ENCODE results near the gene DNAJC7. TPM values are rescaled to one million over a fixed set of nuclear protein-coding genes. Genes with fewer than 3 reads are reported as not detected.

The DNAJC7 gene
- total RNA-seq, 1 experiment from 2014 or later, result 123 TPM

DNA sequence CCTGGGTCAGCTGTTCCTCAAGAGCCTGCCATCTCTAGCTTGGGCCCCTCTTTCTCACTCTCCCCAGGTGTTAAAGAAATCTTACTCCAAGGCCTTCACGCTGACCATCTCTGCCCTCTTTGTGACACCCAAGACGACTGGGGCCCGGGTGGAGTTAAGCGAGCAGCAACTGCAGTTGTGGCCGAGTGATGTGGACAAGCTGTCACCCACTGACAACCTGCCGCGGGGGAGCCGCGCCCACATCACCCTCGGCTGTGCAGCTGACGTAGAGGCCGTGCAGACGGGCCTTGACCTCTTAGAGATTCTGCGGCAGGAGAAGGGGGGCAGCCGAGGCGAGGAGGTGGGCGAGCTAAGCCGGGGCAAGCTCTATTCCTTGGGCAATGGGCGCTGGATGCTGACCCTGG lies 43.8 kb downstream of the DNAJC7 start:
- no peaks in the 10 kb centered on the region for H3K27me3 ChIP-seq
- peaks cover 81% of the 10 kb centered on the region for H3K36me3 ChIP-seq
- no peak for DNase-seq
- H3K4me3 ChIP-seq, result no peak overlapping the region
- no peaks in the 10 kb centered on the region for H3K9me3 ChIP-seq

DNA sequence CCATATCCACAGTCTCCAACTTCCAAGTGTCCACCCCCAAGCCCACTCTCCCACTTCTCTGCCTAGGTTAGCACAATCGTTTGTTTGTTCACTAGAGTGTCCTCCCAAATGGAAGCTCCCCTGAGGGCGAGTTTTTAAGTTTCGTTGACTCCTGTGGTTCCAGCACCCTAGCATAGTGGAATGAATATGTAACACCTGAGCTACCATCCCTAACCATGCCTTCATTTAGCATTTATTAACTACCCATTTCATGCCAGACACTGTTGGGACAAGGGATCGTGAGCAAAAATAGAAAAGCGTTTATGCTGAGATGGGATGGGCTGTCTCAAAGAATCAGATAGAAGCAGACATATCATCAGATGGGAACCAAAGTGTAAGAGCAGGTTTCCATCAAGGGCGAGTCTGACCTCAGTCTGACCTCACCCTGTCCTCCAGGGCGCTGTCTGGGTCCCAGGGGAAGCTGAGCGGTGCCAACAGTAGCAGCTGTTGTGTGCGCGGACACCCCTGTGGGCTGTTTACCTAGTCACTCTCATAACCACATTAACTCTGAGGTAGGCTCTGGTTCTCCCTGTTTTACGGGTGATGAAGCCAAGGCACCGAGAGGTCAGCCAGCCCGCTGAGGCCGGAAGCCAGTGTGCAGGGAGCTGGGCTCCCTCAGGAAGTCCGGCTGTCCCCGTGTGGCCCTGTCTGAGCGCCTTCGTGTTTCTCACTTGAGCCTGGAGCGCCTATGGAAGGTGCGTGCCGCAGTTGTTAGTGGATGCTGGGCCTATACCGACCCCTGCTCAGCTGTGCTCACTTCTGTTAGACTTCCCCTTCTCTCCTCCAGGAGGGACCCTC lies 44.5 kb downstream of the DNAJC7 start:
- no peak overlapping the region for H3K4me3 ChIP-seq
- no peaks in the 10 kb centered on the region for H3K9me3 ChIP-seq
- H3K36me3 ChIP-seq, result peaks cover 84% of the 10 kb centered on the region
- DNase-seq, result no peak
- H3K27me3 ChIP-seq, result no peaks in the 10 kb centered on the region

DNA sequence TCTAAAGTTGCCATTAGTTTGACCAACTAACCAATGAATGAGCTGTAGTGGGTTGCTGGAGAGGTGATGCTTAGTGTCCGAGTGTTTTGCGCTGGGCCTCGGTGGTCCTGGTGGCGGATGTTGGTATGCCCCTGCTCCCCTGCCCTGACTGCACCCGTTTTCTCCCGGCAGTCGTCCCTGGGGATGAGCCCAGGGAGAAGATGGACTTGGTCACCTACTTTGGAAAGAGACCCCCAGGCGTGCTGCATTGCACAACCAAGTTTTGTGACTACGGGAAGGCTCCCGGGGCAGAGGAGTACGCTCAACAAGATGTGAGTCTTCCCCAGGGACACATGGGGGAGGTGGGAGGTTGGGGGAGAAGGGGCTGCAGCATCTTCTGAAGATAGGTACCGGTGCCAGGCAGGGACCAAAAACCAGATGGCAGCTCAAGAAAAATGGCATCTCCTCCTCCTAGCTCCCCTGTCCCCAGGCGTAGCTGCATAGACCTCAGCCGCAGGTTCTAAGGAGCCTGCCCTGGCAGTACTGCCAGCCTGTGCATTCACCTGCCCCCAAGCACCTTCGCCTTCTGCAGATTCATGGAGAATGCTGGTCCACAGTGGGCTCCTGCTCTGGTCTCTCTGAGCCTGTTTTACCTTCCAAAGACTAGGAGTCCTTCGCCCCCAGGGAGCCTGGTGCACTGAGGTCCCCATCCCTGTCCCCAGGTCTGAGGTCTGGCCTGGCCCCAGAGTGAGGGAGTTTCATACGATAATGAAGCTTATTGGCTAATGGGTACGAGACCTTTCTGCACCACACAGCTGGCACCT lies 45.3 kb downstream of the DNAJC7 start:
- DNase-seq, result no peak

DNA sequence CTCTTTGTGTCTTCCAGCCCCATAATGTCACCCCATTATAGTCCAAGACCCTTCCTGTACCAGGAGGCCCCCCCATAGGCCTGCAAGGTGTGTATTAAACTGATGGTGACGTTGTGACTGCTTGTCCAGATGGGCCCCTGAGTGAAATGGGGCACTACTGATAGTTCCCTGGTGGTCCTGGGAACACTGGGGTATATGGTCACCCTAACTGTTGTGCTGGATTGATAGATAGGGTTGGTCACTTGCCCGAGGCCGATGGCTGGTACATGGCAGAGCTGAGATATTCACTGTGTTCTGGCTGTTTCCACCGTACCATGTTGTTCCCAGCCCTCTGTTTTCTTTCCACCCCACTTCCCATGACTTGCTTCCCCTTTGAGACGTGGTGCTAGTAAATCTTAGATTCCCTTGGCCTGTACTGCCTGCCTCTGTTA lies 46.3 kb downstream of the DNAJC7 start:
- no peaks in the 10 kb centered on the region for H3K9me3 ChIP-seq
- no peak for DNase-seq
- no peak overlapping the region for H3K4me3 ChIP-seq
- H3K27me3 ChIP-seq, result no peaks in the 10 kb centered on the region
- peaks cover 75% of the 10 kb centered on the region for H3K36me3 ChIP-seq

More for the DNA sequence above, 45.3 kb downstream of the DNAJC7 start:
- Histone ChIP-seq H3K4me3 (no peak overlapping the region), H3K27me3 (no peaks in the 10 kb centered on the region), H3K36me3 (peaks cover 83% of the 10 kb centered on the region), H3K9me3 (no peaks in the 10 kb centered on the region)

DNA sequence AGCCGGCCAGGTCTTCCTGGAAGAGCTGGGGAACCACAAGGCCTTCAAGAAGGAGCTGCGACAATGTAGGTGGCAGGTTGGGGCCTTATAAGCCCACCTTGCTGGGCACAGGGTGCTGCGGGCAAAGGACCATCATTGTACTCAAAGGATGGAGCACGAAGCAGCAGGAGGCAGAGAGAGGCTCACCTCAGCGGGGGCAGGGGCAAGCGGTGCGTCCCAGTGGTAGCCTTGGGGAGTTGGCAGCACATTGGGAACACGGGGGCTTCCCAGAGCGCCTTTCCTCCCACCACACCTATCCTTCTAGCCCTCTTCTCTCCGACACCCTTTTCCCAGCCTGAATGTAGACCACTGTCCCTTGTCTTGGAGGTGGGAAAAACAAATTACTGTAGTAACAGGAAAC lies 48.6 kb downstream of the DNAJC7 start:
- Histone ChIP-seq H3K27me3 (no peaks in the 10 kb centered on the region), H3K36me3 (peaks cover 53% of the 10 kb centered on the region), H3K9me3 (no peaks in the 10 kb centered on the region), H3K4me3 (no peak overlapping the region)
- DNase-seq, result no peak

DNA sequence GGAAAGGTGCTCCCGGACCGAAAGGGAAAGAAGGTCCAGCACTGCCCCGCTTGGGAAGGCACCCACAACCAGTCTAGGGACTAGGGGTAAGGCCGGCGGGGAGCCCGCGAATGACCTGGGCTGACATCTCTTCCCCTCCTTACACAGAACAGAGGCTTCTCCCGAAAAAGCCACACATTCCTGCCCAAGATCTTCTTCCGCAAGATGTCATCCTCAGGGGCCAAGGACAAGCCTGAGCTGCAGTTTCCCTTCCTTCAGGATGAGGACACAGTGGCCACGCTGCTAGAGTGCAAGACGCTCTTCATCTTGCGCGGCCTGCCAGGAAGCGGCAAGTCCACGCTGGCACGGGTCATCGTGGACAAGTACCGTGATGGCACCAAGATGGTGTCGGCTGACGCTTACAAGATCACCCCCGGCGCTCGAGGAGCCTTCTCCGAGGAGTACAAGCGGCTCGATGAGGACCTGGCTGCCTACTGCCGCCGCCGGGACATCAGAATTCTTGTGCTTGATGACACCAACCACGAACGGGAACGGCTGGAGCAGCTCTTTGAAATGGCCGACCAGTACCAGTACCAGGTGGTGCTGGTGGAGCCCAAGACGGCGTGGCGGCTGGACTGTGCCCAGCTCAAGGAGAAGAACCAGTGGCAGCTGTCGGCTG lies 49.2 kb downstream of the DNAJC7 start:
- no peaks in the 10 kb centered on the region for H3K27me3 ChIP-seq
- peak overlapping the region; percentile 88 for H3K4me3 ChIP-seq

DNA sequence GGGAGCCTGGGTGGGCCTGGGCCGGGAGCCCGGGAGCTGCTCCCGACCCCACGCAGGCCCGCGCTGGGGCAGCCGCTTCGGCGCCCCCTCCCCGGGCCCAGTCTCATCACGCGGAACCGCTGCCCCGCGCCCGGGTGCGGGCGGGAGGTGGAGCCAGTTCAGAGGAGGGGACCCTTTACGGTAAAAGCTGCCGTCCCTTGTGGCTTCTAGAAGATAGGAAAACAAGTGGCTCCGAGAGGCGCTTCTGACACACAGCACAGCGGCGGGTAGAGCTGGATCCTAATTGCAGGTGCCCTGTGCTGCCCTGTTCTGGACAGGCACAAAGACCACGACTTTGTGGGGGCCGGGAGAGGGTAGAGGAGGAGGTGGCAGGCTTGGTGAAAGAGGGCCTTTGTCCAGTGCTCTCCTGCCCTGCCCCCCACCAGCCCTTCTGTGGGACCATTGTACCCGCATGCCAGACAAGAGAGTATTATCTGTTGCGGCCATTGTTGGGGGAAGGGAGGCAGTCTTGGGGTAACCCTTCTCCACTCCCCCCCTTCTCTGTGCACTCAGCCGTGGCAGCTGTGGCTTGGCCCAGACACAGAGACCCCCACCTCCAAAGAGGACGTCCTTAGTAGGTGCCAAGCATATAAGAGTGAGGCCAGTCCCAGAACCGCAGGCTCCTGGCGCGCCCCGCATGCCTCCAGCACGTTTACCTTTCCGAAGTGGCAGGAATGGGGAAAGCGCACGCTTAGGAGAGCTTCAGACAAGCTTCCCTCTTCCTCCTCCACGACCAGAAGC lies 49.9 kb downstream of the DNAJC7 start:
- Histone ChIP-seq H3K27me3 (no peaks in the 10 kb centered on the region), H3K9me3 (no peaks in the 10 kb centered on the region), H3K4me3 (peak overlapping the region; percentile 88), H3K36me3 (peaks cover 40% of the 10 kb centered on the region)
- DNase-seq, result no peak

More for the DNA sequence above, 49.2 kb downstream of the DNAJC7 start:
- H3K9me3 ChIP-seq, result no peaks in the 10 kb centered on the region
- DNase-seq, result no peak
- peaks cover 47% of the 10 kb centered on the region for H3K36me3 ChIP-seq

DNA sequence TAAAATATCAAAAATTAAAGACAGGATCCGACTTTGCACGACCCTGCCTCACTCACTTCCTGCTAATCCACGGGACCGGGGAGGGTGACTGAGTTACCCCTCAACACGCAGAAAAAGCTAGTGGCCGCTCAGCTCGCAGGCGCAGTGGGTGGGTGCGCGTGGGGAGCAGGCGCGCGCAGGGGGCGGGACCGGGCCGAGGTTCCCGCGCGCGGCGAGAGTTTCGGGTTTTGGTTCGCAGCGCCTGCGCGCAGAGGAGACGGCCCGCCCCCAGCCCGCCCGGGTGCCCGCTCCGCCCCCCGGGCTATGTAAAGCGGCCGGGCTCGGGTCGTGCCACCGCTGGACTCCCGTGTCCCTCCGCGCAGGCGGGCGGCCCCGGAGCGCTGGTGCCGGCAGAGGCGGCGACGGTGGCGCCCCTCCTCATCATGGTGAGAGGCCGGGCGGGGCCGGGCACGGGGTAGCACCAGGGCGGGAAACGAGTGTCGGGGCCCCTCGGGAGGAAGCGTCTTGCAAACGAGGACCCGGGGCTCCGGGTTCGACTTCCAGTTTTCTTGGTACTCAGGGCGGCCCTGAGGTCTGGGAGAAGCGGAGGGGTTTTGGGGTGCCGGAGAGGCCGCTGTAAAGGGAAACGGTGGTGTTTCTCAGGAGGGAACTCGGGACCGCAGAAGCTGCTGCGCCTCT lies 50.6 kb downstream of the DNAJC7 start, which contains the start of gene CNP:
Gene CNP, plus strand, starts transcription at position 333 of the 678 bp plus-strand sequence. Its CDS starts 90 bp downstream, at position 423.
- H3K4me3 ChIP-seq, result peak within 1 kb of the TSS; percentile 88
- H3K9me3 ChIP-seq, result no peaks in the 10 kb centered on the region
- DNase-seq, result peak; percentile 94
- H3K36me3 ChIP-seq, result peaks cover 32% of the 10 kb centered on the region
- no peaks in the 10 kb centered on the region for H3K27me3 ChIP-seq

DNA sequence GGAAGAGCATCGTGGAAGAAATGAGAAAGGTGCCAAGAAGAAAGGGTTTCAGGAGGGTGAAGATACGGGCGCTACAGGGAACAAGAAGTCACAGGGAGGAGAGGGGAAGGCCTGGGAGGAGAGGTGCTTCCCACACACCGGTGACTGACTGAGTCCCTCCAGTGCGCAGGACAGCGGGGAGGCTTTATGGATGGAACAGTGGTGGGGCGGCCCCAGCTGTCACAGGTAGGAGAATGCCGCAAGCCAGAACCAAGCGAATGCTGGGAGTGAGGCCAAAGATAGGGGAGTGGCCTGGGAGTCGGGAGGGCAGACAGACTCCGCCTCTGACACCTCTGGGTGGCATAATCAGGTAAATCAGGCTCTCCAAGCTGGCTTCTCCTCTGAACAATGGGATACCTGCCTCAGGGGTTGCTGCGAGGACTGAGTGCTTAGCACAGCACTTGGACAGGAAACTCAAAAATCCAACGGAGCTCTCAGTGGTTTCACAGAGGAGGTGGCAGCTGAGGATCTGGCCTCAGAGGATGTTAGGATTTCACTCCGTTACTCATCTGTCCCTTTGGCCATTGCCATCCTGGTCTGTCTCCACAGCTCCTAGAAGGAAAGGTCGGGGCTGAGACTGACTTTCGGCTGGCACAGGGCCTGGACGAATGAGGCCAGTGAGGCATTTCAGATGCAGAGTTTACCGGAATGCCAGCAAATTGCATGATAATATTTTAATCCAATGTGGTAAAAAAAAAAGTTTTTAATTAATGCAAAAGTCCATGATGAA lies 51.4 kb downstream of the DNAJC7 start:
- Histone ChIP-seq H3K9me3 (no peaks in the 10 kb centered on the region), H3K27me3 (no peaks in the 10 kb centered on the region), H3K36me3 (peaks cover 27% of the 10 kb centered on the region), H3K4me3 (peak overlapping the region; percentile 88)
- peak; percentile 42 for DNase-seq

DNA sequence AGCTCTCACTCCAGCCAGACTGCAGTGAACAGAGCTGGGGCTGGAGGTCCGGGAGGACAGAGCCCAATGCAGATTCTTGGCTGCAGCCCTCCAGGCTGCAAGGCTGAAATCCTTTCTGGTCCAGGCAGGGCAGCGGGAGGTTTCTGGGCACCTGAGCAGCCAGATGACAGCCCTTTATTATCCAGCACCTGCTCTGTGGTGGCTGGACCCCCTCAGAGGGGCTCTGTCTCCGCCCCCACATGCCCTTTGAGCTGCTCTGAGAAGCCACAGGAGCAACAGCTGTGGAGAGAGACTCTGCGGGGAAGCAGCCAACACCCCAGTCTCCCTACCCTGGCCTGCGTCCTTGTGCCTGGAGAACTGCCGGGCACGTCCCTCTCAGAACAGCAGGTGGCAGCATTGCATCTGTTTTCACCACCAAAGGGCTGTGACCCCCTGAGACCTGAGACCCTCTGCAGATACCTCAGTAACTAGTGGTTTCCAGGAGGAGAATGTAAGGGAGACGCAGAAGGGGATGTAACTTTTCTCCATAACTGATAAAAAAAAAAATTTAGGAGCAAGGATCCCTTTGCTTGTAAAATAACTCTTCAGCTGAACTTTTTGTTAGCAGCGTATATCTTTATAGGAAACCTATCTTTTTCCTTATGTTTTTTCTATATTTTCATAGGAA lies 54.3 kb downstream of the DNAJC7 start:
- Histone ChIP-seq H3K9me3 (no peaks in the 10 kb centered on the region), H3K4me3 (no peak overlapping the region), H3K27me3 (no peaks in the 10 kb centered on the region), H3K36me3 (peaks cover 4% of the 10 kb centered on the region)
- DNase-seq, result peak; percentile 61

DNA sequence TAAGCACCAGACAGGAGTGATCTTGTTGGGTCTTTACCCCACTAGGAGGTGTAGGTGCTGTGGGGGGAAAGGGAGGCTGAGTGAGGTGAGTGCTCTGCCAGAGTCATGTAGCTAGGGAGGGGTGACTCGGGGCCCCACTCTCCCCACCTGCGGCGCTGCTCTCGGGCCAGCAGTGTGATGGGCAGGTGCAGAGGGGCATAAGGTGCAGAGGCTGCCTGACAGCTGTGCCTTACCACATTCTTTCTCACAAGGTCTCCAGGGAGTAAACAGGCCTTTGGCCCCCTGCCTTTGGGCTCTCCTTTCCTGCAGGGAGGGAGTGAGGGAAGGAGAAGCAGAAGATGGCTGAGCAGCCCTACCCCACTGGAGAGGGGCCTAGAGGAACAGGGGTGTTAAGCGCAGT lies 55.1 kb downstream of the DNAJC7 start:
- no peak overlapping the region for H3K4me3 ChIP-seq
- H3K36me3 ChIP-seq, result no peaks in the 10 kb centered on the region
- no peaks in the 10 kb centered on the region for H3K27me3 ChIP-seq
- no peaks in the 10 kb centered on the region for H3K9me3 ChIP-seq
- DNase-seq, result no peak

DNA sequence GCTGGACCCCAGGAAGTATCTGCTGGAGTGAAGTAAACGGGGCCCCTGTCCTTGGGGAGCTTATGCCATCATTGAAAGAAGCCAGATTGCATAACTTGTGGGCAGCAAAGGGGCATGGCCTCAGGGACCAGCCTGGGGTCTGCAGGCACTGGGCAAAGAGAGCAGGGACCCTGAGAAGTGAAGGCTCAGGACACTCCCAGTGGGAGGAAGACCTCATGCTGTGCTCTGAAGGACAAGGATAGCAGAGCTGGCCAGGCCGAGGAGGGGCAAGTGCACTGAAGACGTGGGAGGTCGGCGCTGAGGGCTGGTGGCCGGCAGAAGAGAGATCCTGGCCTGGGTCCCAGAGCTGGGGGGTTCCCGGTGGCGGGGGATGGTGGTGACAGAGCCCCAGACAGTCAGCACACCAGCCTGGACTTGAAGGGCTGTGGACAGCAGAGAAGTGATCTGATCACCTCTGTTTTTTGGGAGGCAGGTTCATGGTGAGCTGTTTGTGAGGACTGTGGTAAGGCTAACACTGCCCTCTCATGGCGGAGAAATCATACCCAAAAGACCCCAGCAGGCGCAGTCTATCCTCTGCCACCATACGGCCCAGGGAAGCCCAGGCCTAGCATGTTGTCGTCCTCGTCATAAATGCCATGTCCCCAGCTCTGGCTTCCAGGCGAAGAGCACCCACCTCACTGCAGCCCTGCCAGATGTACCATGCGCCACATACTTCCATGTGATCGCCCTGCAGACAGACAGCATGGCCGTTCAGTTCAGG lies 57.7 kb downstream of the DNAJC7 start:
- DNase-seq, result no peak
- Histone ChIP-seq H3K9me3 (no peaks in the 10 kb centered on the region), H3K27me3 (no peaks in the 10 kb centered on the region), H3K36me3 (no peaks in the 10 kb centered on the region), H3K4me3 (no peak overlapping the region)

DNA sequence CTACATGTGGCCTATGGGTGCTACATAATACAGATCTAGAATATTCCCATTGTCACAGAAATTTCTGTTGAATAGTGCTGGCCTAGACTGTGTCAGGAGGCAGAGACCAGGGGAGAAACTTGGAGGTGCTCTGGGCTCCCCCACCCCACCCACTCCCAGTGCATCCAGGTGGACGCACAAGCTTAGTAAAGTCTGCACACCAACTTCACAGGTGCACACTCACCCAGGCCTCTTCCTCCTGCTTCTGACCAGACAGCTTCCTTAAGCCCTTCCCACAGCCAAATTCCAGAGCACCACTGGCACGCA lies 58.3 kb downstream of the DNAJC7 start:
- Histone ChIP-seq H3K36me3 (no peaks in the 10 kb centered on the region), H3K9me3 (no peaks in the 10 kb centered on the region), H3K4me3 (no peak overlapping the region), H3K27me3 (no peaks in the 10 kb centered on the region)
- DNase-seq, result no peak

DNA sequence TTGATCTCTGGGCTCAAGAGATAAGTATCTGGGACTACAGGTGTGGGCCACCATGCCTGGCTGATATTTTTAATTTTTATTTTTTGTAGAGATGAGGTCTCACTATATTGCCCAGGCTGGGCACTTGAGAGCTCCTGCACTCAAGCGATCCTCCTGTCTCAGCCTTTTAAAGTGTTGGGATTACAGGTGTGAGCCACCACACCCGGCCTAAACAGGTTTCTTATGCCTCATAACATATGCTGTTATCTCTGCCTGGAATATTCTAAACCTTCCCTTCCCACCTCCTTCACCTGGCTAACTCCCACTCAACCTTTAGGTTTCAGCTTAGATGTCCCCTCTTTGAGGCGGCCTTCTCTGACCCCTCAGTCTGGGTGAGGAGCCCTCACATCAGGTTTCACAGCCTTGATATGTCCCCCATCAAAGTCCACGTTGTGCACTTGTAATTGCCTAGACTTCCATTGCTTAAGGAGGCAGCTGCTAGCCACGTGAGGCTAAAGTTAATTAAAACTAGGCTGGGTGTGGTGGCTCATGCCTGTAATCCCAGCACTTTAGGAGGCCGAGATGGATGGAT lies 59.3 kb downstream of the DNAJC7 start:
- Histone ChIP-seq H3K36me3 (no peaks in the 10 kb centered on the region), H3K4me3 (no peak overlapping the region), H3K27me3 (no peaks in the 10 kb centered on the region), H3K9me3 (no peaks in the 10 kb centered on the region)
- DNase-seq, result no peak

All from MG63 (cell line).